A673 (cell line): Measurements from ENCODE around the gene TAF5L. TPM values are rescaled to one million over a fixed set of nuclear protein-coding genes. Genes with fewer than 3 reads are reported as not detected.

ENCODE experiments used
- BruUV-seq: library from RNA; stranded (reverse); fragments of 400-500 nt; replicated peaks from 2 replicates; lab custom pipeline; 2021; lab: Mats Ljungman, UMichigan
- CTCF ChIA-PET: fragments of 300-600 bp; sonication (Branson Sonifier 250); formaldehyde crosslinking; loops from one replicate; lab custom pipeline; 2022; ENCODE audit warnings: antibody characterized with exemption; lab: Charles Lee
- POLR2A ChIA-PET: fragments of 300-600 bp; sonication (Branson Sonifier 250); formaldehyde crosslinking; loops from one replicate; lab custom pipeline; 2022; ENCODE audit warnings: antibody characterized with exemption; ENCODE audit not compliant: low non-redundant PET; lab: Charles Lee
- DNase-seq: peaks from one replicate; pipeline ENCODE4 v3.0.0-alpha.2; 2015; ENCODE audit warnings: low spot score
- H3K27ac ChIP-seq: fragments of 200-600 bp; sonication (generic); 2 replicates; pipeline ENCODE4 v1.5.1; 2016; ENCODE audit warnings: mixed run types, low read depth, mild to moderate bottlenecking, mixed read lengths, antibody characterized with exemption, low read length; ENCODE audit not compliant: poor library complexity, severe bottlenecking
- H3K27me3 ChIP-seq: fragments of 200-600 bp; sonication (generic); replicated peaks from 2 replicates; pipeline ENCODE4 v1.6.1; 2017; ENCODE audit warnings: mixed run types, low read depth, mild to moderate bottlenecking, mixed read lengths, antibody characterized with exemption, low read length; ENCODE audit not compliant: insufficient read depth, poor library complexity
- H3K36me3 ChIP-seq: fragments of 200-600 bp; sonication (generic); 2 replicates; pipeline ENCODE4 v1.6.1; 2016; ENCODE audit warnings: mixed run types, mild to moderate bottlenecking, mixed read lengths, antibody characterized with exemption, low read length; ENCODE audit not compliant: insufficient read depth, poor library complexity, severe bottlenecking
- H3K4me1 ChIP-seq: fragments of 200-600 bp; sonication (generic); 2 replicates; pipeline ENCODE4 v1.6.1; 2017; ENCODE audit warnings: mixed run types, mild to moderate bottlenecking, mixed read lengths, antibody characterized with exemption, low read length; ENCODE audit not compliant: insufficient read depth, poor library complexity, severe bottlenecking
- H3K4me3 ChIP-seq: fragments of 200-600 bp; sonication (generic); 2 replicates; pipeline ENCODE4 v1.5.1; 2016; ENCODE audit warnings: low read depth, mixed run types, mild to moderate bottlenecking, mixed read lengths, low read length; ENCODE audit not compliant: poor library complexity, severe bottlenecking
- H3K9me3 ChIP-seq: fragments of 200-600 bp; sonication (generic); 2 replicates; pipeline ENCODE4 v1.6.1; 2016; ENCODE audit warnings: mixed run types, low read depth, mild to moderate bottlenecking, mixed read lengths, antibody characterized with exemption, low read length; ENCODE audit not compliant: poor library complexity, severe bottlenecking
- EZH2 ChIP-seq: fragments of 200-600 bp; sonication (generic); IDR thresholded peaks from 2 replicates; pipeline ENCODE4 v1.6.1; 2017; ENCODE audit warnings: borderline replicate concordance, low read depth, mild to moderate bottlenecking, mixed read lengths, antibody characterized with exemption, low read length; ENCODE audit not compliant: poor library complexity, severe bottlenecking
- intact Hi-C: fragments of 100-400 bp; cut with micrococcal nuclease; formaldehyde crosslinking; loops from one replicate; pipeline ENCODE4 v1.10.0; 2022; ENCODE audit not compliant: unreplicated experiment
- total RNA-seq: library from RNA; stranded (reverse); gene quantifications from 2 replicates; pipeline ENCODE4 v1.2.3, GENCODE V29; 2021
- TF ChIP-seq, protein P1 (sequence below): fragments of 300-800, 200-600 bp; sonication (generic); conservative IDR thresholded peaks from 2 replicates; pipeline ENCODE4 v1.5.1; 2017; ENCODE audit warnings: low read depth, mild to moderate bottlenecking, antibody characterized with exemption, low read length, moderate library complexity, mixed read lengths

TAF5L gene
- total RNA-seq, 1 experiment from 2014 or later: 33.4 TPM

DNA sequence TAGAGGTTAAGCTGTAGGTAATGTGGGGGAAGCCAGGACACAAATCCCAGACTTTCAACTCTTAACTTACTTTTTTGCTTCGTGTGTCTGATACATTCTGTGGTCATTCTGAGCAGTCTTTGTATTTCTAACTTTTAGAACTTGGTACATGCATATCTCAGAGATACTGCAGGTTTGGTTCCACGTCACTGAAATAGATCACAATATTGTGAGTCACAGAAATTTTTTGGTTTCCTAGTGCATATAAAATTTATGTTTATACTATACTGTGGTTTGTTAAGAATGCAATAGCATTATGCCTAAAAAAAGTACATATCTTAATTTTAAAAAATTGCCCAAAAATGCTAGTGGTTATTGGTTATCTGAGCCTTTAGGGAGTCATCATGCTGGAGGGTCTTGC lies 3.3 kb upstream of the TAF5L start:
- H3K36me3 ChIP-seq: peaks cover 20% of the 10 kb centered on the region
- H3K27ac ChIP-seq: no peak overlapping the region
- peaks cover 8% of the 10 kb centered on the region for H3K4me1 ChIP-seq
- ChIA-PET CTCF (no interaction called here), POLR2A (no interaction called here)
- no TSS peak for BruUV-seq
- intact Hi-C loops: no loop called here
- H3K27me3 ChIP-seq: no peaks in the 10 kb centered on the region
- TF ChIP-seq, protein P1, sequence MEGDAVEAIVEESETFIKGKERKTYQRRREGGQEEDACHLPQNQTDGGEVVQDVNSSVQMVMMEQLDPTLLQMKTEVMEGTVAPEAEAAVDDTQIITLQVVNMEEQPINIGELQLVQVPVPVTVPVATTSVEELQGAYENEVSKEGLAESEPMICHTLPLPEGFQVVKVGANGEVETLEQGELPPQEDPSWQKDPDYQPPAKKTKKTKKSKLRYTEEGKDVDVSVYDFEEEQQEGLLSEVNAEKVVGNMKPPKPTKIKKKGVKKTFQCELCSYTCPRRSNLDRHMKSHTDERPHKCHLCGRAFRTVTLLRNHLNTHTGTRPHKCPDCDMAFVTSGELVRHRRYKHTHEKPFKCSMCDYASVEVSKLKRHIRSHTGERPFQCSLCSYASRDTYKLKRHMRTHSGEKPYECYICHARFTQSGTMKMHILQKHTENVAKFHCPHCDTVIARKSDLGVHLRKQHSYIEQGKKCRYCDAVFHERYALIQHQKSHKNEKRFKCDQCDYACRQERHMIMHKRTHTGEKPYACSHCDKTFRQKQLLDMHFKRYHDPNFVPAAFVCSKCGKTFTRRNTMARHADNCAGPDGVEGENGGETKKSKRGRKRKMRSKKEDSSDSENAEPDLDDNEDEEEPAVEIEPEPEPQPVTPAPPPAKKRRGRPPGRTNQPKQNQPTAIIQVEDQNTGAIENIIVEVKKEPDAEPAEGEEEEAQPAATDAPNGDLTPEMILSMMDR: no peak
- no peak for TF ChIP-seq EZH2
- no peak for DNase-seq
- H3K9me3 ChIP-seq: no peaks in the 10 kb centered on the region
- no peak overlapping the region for H3K4me3 ChIP-seq

DNA sequence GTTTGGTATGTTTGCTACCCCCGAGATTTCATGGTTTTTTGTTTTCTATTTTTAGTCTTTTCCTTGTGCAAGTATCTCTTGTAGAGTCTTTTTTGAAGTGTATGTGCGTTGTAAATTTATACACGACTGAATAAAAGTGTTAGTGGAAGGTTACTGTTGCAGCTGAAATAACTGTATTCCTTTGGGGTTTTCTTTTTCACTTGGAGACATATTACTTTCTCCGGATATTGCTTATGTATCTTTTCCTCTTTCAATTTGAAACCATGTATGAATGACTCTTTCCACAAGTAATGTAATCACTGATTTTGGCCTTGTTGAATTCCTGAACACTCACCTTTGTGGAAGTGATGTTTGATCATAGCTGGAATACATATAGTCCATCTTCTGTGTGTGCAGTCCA lies 1.1 kb upstream of the TAF5L start:
- no peak for DNase-seq
- H3K36me3 ChIP-seq: peaks cover 5% of the 10 kb centered on the region
- peak overlapping the region; percentile 99 for H3K4me3 ChIP-seq
- TSS peak; percentile 50 for BruUV-seq
- no peaks in the 10 kb centered on the region for H3K27me3 ChIP-seq
- intact Hi-C loops: no loop called here
- ChIA-PET CTCF (no interaction called here), POLR2A (interaction anchor here (0.6 kb wide), 1 partner anchor 623 kb away, joined by 3 read pairs; no protein-coding TSS in a partner anchor)
- TF ChIP-seq EZH2: no peak
- TF ChIP-seq, protein P1: no peak
- no peaks in the 10 kb centered on the region for H3K9me3 ChIP-seq
- H3K27ac ChIP-seq: no peak overlapping the region
- peaks cover 22% of the 10 kb centered on the region for H3K4me1 ChIP-seq

DNA sequence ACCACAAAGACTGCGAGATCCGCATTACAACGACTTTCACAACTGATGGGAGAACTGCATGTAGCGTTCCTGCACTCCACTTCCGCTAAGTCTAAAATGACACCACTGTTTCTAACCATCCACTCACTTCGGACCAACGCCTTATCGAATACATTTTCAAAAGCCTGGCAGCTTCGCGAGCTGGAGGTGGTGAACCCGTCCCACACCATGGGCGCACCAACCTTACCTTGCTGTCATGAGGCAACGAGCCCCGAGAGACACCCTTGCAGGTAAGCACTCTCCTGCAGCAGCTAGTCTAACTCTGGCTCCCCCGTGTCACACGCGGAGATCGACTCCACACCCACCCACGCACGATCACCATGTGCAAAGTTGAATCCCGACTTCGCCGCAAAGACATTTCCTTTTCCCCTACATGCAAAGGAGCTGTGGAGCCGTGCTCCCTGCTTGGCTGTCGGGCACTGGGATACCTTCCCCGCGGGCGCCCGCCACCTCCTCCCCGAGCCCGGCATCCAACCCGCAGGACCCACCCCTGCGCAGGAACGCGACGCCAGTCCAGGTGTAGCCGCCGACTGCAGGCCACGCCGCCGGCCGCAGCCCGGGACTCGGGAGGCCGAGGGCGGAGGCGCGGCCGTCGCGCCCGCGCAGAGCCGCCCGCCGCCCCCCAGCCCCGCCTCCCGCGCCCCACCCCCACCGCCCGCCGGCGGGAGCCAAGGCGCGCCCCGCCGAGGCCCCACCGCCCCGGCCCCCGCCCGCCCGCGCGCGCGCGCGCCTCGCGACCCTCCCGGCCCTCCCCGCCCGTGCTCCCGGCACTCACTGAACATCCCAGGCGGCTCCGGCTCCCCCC lies 629 bp downstream of the TAF5L start:
- H3K36me3 ChIP-seq: peaks cover 5% of the 10 kb centered on the region
- intact Hi-C loops: no loop called here
- TF ChIP-seq, protein P1: no peak
- no peak for TF ChIP-seq EZH2
- peak; percentile 55 for DNase-seq
- H3K27ac ChIP-seq: peak overlapping the region; percentile 90
- peaks cover 22% of the 10 kb centered on the region for H3K4me1 ChIP-seq
- peak overlapping the region; percentile 99 for H3K4me3 ChIP-seq
- no TSS peak for BruUV-seq
- ChIA-PET POLR2A (no interaction called here), CTCF (no interaction called here)
- H3K9me3 ChIP-seq: no peaks in the 10 kb centered on the region
- H3K27me3 ChIP-seq: no peaks in the 10 kb centered on the region
